ENCODE data around the gene SIK3. TPM values are rescaled to one million over a fixed set of nuclear protein-coding genes. Genes with fewer than 3 reads are reported as not detected.

SIK3 gene
- polyA plus RNA-seq, 1 experiment, result 7.3 TPM

GRCh38 chr11:116793772-116794097 lies 304.5 kb downstream of the SIK3 start:
- ChIA-PET CTCF (interaction anchor here (0.6 to 9.6 kb wide), 5 partner anchors 25 to 313 kb away, joined by 3 to 165 read pairs (median 3); partner anchors contain the start of gene SIK3), POLR2A (interaction anchor here (0.6 kb wide), 1 partner anchor 508 kb away, joined by 3 read pairs; no protein-coding TSS in a partner anchor)
- no peak for DNase-seq (ENCODE audit: low read depth)
- Histone ChIP-seq H3K36me3 (ENCODE audit: control insufficient read depth, insufficient read depth, low read length) (no peaks in the 10 kb centered on the region), H3K27me3 (ENCODE audit: control insufficient read depth, insufficient read depth, low read length) (no peaks in the 10 kb centered on the region), H3K4me3 (ENCODE audit: low read depth, low read length) (no peak overlapping the region)
- TF ChIP-seq, protein P1, sequence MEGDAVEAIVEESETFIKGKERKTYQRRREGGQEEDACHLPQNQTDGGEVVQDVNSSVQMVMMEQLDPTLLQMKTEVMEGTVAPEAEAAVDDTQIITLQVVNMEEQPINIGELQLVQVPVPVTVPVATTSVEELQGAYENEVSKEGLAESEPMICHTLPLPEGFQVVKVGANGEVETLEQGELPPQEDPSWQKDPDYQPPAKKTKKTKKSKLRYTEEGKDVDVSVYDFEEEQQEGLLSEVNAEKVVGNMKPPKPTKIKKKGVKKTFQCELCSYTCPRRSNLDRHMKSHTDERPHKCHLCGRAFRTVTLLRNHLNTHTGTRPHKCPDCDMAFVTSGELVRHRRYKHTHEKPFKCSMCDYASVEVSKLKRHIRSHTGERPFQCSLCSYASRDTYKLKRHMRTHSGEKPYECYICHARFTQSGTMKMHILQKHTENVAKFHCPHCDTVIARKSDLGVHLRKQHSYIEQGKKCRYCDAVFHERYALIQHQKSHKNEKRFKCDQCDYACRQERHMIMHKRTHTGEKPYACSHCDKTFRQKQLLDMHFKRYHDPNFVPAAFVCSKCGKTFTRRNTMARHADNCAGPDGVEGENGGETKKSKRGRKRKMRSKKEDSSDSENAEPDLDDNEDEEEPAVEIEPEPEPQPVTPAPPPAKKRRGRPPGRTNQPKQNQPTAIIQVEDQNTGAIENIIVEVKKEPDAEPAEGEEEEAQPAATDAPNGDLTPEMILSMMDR (IDR thresholded peaks at IDR 0.05; ENCODE audit: insufficient read depth, low read depth, low read length), result no peak

Small RNAs within 50 kb of the gene (small RNA-seq; reads per million reads assigned to genes)
- gene AP000936.3 (ENCODE audit: insufficient read length, low read depth, low replicate concordance) (not detected), gene RNY4P6 (ENCODE audit: insufficient read length, low read depth, low replicate concordance) (not detected)

Other genes starting within 250 kb of the SIK3 start
- 51.2 and 52.8 TPM in 2 replicates for gene PAFAH1B2, start 45.9 kb upstream of the SIK3 start, polyA plus RNA-seq (2011; rRNA removed)
- gene SIDT2, start 80.3 kb upstream of the SIK3 start, polyA plus RNA-seq (2011; rRNA removed), result 44.4 and 71.3 TPM in 2 replicates
- 5,131 and 6,322 TPM in 2 replicates for gene TAGLN, start 100.9 kb upstream of the SIK3 start, polyA plus RNA-seq (2011; rRNA removed)
- gene PCSK7, start 133.6 kb upstream of the SIK3 start, polyA plus RNA-seq (2011; rRNA removed), result 20.8 and 32.8 TPM in 2 replicates
- 11.5 and 17.1 TPM in 2 replicates for gene RNF214, start 134.2 kb upstream of the SIK3 start, polyA plus RNA-seq (2011; rRNA removed)
- 3.4 and 3.8 TPM in 2 replicates for gene BACE1-AS, start 192.9 kb upstream of the SIK3 start, polyA plus RNA-seq (2011; rRNA removed)
- 47.8 and 99.6 TPM in 2 replicates for gene BACE1, start 217.8 kb upstream of the SIK3 start, polyA plus RNA-seq (2011; rRNA removed)
- 21.0 and 27.4 TPM in 2 replicates for gene CEP164, start 229.4 kb upstream of the SIK3 start, polyA plus RNA-seq (2011; rRNA removed)

Measured in BJ (cell line).